Suprapubic skin (tissue), 4 donors: ENCODE data around the gene FGD3. TPM values are rescaled to one million over a fixed set of nuclear protein-coding genes. Genes with fewer than 3 reads are reported as not detected.

Source experiments
- DNase-seq, 2 donors: peaks; one replicate each; pipeline ENCODE4 v3.0.0-alpha.2; 2019; ENCODE audit warnings: low spot score in 2 of 2
- H3K27ac ChIP-seq: fragments of 200-600 bp; sonication (generic); one replicate; pipeline ENCODE4 v1.5.1; 2019
- H3K27me3 ChIP-seq: fragments of 200-600 bp; sonication (generic); one replicate; pipeline ENCODE4 v1.5.1; 2019
- H3K36me3 ChIP-seq: fragments of 200-600 bp; sonication (generic); one replicate; pipeline ENCODE4 v1.5.1; 2019
- H3K4me1 ChIP-seq: fragments of 200-600 bp; sonication (generic); one replicate; pipeline ENCODE4 v1.5.1; 2019
- H3K4me3 ChIP-seq: fragments of 200-600 bp; sonication (generic); one replicate; pipeline ENCODE4 v1.5.1; 2019; ENCODE audit warnings: mild to moderate bottlenecking
- H3K9me3 ChIP-seq: fragments of 200-600 bp; sonication (generic); one replicate; pipeline ENCODE4 v1.5.1; 2019
- CTCF ChIP-seq, 2 donors: fragments of 200-600 bp in 1 of 2; fragments of 450-650 bp in 1 of 2; sonication (generic) in 1 of 2; IDR thresholded peaks; one replicate each; pipeline ENCODE4 v1.5.1; 2016 to 2019; ENCODE audit warnings: antibody characterized with exemption in 2 of 2, mild to moderate bottlenecking in 1 of 2, moderate library complexity in 1 of 2
- EP300 ChIP-seq: sonication (generic); formaldehyde crosslinking; IDR thresholded peaks from one replicate; pipeline ENCODE4 v1.6.1; 2017; ENCODE audit warnings: antibody characterized with exemption
- POLR2A ChIP-seq, 2 donors: fragments of 450-650 bp; IDR thresholded peaks; one replicate each; pipeline ENCODE4 v1.6.1; 2017; ENCODE audit warnings: antibody characterized with exemption in 2 of 2, mild to moderate bottlenecking in 2 of 2, moderate library complexity in 2 of 2
- POLR2AphosphoS5 ChIP-seq, 3 donors: sonication (generic); formaldehyde crosslinking; IDR thresholded peaks; one replicate each; pipeline ENCODE4 v1.6.1; 2017; ENCODE audit warnings: antibody characterized with exemption in 3 of 3
- WGBS: methylation state at CpG from one replicate; pipeline ENCODE4 v1.1.5; 2018; 5-methylcytosine and 5-hydroxymethylcytosine counted together
- total RNA-seq, 4 donors: library from RNA; depleted of rRNA; stranded (reverse); fragments of >200 nt; gene quantifications; one replicate each; pipeline ENCODE4 v1.1.0, GENCODE V29; 2016

Gene FGD3
- total RNA-seq, 4 donors from 2014 or later: 4.6 to 9.2 (median 6.6) TPM

GRCh38 chr9:93024986-93025630, 77.8 kb downstream of the FGD3 start:
- no peak overlapping the region for H3K4me3 ChIP-seq
- no peak for DNase-seq
- H3K4me1 ChIP-seq: peaks cover 4% of the 10 kb centered on the region
- WGBS: 88% methylated on average over 2 of the region's 11 CpGs
- no peaks in the 10 kb centered on the region for H3K27me3 ChIP-seq
- H3K36me3 ChIP-seq: peaks cover 7% of the 10 kb centered on the region
- TF ChIP-seq POLR2AphosphoS5 (IDR thresholded peaks at IDR 0.05) (no peak), CTCF (IDR thresholded peaks at IDR 0.05) (no peak), EP300 (no peak), POLR2A (IDR thresholded peaks at IDR 0.05) (no peak)
- H3K9me3 ChIP-seq: no peaks in the 10 kb centered on the region
- H3K27ac ChIP-seq: no peak overlapping the region

GRCh38 chr9:93025736-93026135, 78.4 kb downstream of the FGD3 start:
- Histone ChIP-seq H3K9me3 (no peaks in the 10 kb centered on the region), H3K4me1 (peaks cover 4% of the 10 kb centered on the region), H3K27ac (no peak overlapping the region), H3K27me3 (no peaks in the 10 kb centered on the region), H3K36me3 (peaks cover 7% of the 10 kb centered on the region), H3K4me3 (no peak overlapping the region)
- no peak for DNase-seq
- TF ChIP-seq EP300 (no peak), POLR2A (IDR thresholded peaks at IDR 0.05) (no peak), POLR2AphosphoS5 (IDR thresholded peaks at IDR 0.05) (no peak), CTCF (IDR thresholded peaks at IDR 0.05) (no peak)
- WGBS: 100% methylated on average over 2 of the region's 8 CpGs

- WGBS: 94% methylated on average over 7 of the region's 7 CpGs
- TF ChIP-seq POLR2AphosphoS5 (IDR thresholded peaks at IDR 0.05): no peak
- TF ChIP-seq CTCF (IDR thresholded peaks at IDR 0.05): no peak
- no peak for TF ChIP-seq EP300
- TF ChIP-seq POLR2A (IDR thresholded peaks at IDR 0.05): no peak
- Histone ChIP-seq H3K9me3 (no peaks in the 10 kb centered on the region), H3K4me1 (peaks cover 4% of the 10 kb centered on the region), H3K27ac (no peak overlapping the region), H3K36me3 (no peaks in the 10 kb centered on the region), H3K4me3 (no peak overlapping the region), H3K27me3 (no peaks in the 10 kb centered on the region)
- DNase-seq: no peak
Measured at GRCh38 chr9:93026640-93027039, 79.3 kb downstream of the FGD3 start.

- DNase-seq: no peak
- H3K27me3 ChIP-seq: no peaks in the 10 kb centered on the region
- H3K9me3 ChIP-seq: no peaks in the 10 kb centered on the region
- no peak overlapping the region for H3K4me3 ChIP-seq
- H3K4me1 ChIP-seq: peaks cover 7% of the 10 kb centered on the region
- no peak for TF ChIP-seq POLR2AphosphoS5 (IDR thresholded peaks at IDR 0.05)
- no peak for TF ChIP-seq POLR2A (IDR thresholded peaks at IDR 0.05)
- TF ChIP-seq CTCF (IDR thresholded peaks at IDR 0.05): no peak
- no peak for TF ChIP-seq EP300
- no peak overlapping the region for H3K27ac ChIP-seq
- WGBS: 97% methylated on average over 10 of the region's 10 CpGs
- H3K36me3 ChIP-seq: no peaks in the 10 kb centered on the region
Measured at GRCh38 chr9:93027750-93028149, 80.4 kb downstream of the FGD3 start.

- Histone ChIP-seq H3K27me3 (no peaks in the 10 kb centered on the region), H3K4me3 (no peak overlapping the region), H3K4me1 (peaks cover 7% of the 10 kb centered on the region), H3K27ac (no peak overlapping the region), H3K9me3 (no peaks in the 10 kb centered on the region), H3K36me3 (no peaks in the 10 kb centered on the region)
- no peak for TF ChIP-seq CTCF (IDR thresholded peaks at IDR 0.05)
- TF ChIP-seq POLR2AphosphoS5 (IDR thresholded peaks at IDR 0.05): no peak
- TF ChIP-seq EP300: no peak
- TF ChIP-seq POLR2A (IDR thresholded peaks at IDR 0.05): no peak
- no peak for DNase-seq
- 33% methylated on average over 6 of the region's 6 CpGs for WGBS
Measured at GRCh38 chr9:93028448-93029006, 81.2 kb downstream of the FGD3 start.
